HCT116 (cell line): Measurements from ENCODE around the gene MSI2.

ENCODE experiments used
- JUND ChIP-seq: IDR thresholded peaks from 2 replicates; pipeline ENCODE4 v1.6.1; 2012
- POLR2A ChIP-seq: IDR thresholded peaks from 2 replicates; pipeline ENCODE4 v1.7.0; 2011; ENCODE audit warnings: borderline replicate concordance; ENCODE audit not compliant: insufficient read depth, insufficient read length; ENCODE audit errors: extremely low read depth
- POLR2AphosphoS5 ChIP-seq: IDR thresholded peaks from 2 replicates; pipeline ENCODE4 v1.6.1; 2011; ENCODE audit warnings: mild to moderate bottlenecking, low read depth, low read length, moderate library complexity
- RAD21 ChIP-seq: IDR thresholded peaks from 2 replicates; pipeline ENCODE4 v1.6.1; 2012; ENCODE audit warnings: low read depth, mild to moderate bottlenecking
- YY1 ChIP-seq: IDR thresholded peaks from 2 replicates; pipeline ENCODE4 v1.6.1; 2011; ENCODE audit warnings: low read length, low read depth, moderate library complexity, mild to moderate bottlenecking; ENCODE audit not compliant: insufficient replicate concordance; ENCODE audit errors: extremely low read depth
- TF ChIP-seq, protein P1 (sequence below): IDR thresholded peaks from 2 replicates; pipeline ENCODE4 v1.6.1; 2012; ENCODE audit warnings: low read depth
- TF ChIP-seq, protein P2 (sequence below): IDR thresholded peaks from 2 replicates; pipeline ENCODE4 v1.6.1; 2012
- TF ChIP-seq, protein P3 (sequence below), 3 experiments: fragments of 200-600 bp in 1 of 3; sonication (generic) in 1 of 3; IDR thresholded peaks in 2 of 3; conservative IDR thresholded peaks in 1 of 3; 2 replicates each; pipeline ENCODE4 v1.5.1; 2012 to 2017; ENCODE audit warnings: low read depth in 2 of 3, low read length in 2 of 3, antibody characterized with exemption in 1 of 3, borderline replicate concordance in 1 of 3, control low read depth in 1 of 3, mild to moderate bottlenecking in 1 of 3, mixed read lengths in 1 of 3, mixed run types in 1 of 3, moderate library complexity in 1 of 3; ENCODE audit not compliant: insufficient read depth in 1 of 3

DNA sequence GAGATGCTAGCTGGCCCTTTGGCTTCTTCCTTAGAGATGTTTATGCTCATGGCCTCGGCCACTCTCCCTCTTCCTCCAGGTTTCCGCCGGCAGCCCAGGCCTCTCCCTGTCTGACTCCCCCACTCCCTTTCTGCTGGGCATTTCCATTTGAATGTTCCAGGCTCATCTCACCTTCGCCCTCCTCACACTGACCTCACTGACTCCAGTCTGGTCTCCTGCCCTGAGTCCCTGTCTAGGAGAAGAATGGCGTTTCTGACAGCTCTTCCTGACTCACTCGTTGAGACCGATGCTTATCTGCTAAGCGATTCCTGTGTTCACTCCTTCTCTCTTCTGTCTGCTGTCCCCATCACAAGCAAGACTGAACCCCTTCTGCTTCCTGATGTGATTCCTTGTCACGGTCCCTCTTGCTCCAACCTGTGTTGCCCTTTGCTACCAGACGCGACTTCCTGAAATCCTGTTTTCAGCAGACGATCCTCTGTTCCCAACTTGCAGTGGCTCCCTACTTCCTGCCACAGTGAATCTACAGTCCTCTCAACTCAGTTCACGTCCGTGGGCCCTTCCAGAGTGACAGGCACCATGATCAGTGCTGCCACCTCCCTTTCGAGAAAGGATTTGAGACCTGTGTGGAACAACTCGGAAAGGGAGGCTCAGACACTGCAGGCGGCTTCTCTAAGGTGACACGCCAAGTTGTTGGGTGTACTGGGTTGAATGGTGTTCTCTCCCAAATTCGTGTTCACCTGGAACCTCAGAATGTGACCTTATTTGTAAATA lies 176.4 kb downstream of the MSI2 start:
- TF ChIP-seq POLR2A, result no peak
- no peak for TF ChIP-seq YY1
- TF ChIP-seq, protein P1, sequence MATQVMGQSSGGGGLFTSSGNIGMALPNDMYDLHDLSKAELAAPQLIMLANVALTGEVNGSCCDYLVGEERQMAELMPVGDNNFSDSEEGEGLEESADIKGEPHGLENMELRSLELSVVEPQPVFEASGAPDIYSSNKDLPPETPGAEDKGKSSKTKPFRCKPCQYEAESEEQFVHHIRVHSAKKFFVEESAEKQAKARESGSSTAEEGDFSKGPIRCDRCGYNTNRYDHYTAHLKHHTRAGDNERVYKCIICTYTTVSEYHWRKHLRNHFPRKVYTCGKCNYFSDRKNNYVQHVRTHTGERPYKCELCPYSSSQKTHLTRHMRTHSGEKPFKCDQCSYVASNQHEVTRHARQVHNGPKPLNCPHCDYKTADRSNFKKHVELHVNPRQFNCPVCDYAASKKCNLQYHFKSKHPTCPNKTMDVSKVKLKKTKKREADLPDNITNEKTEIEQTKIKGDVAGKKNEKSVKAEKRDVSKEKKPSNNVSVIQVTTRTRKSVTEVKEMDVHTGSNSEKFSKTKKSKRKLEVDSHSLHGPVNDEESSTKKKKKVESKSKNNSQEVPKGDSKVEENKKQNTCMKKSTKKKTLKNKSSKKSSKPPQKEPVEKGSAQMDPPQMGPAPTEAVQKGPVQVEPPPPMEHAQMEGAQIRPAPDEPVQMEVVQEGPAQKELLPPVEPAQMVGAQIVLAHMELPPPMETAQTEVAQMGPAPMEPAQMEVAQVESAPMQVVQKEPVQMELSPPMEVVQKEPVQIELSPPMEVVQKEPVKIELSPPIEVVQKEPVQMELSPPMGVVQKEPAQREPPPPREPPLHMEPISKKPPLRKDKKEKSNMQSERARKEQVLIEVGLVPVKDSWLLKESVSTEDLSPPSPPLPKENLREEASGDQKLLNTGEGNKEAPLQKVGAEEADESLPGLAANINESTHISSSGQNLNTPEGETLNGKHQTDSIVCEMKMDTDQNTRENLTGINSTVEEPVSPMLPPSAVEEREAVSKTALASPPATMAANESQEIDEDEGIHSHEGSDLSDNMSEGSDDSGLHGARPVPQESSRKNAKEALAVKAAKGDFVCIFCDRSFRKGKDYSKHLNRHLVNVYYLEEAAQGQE, result no peak
- peak; percentile 32 for TF ChIP-seq RAD21
- TF ChIP-seq, protein P2, sequence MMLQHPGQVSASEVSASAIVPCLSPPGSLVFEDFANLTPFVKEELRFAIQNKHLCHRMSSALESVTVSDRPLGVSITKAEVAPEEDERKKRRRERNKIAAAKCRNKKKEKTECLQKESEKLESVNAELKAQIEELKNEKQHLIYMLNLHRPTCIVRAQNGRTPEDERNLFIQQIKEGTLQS, result no peak
- TF ChIP-seq, protein P3, sequence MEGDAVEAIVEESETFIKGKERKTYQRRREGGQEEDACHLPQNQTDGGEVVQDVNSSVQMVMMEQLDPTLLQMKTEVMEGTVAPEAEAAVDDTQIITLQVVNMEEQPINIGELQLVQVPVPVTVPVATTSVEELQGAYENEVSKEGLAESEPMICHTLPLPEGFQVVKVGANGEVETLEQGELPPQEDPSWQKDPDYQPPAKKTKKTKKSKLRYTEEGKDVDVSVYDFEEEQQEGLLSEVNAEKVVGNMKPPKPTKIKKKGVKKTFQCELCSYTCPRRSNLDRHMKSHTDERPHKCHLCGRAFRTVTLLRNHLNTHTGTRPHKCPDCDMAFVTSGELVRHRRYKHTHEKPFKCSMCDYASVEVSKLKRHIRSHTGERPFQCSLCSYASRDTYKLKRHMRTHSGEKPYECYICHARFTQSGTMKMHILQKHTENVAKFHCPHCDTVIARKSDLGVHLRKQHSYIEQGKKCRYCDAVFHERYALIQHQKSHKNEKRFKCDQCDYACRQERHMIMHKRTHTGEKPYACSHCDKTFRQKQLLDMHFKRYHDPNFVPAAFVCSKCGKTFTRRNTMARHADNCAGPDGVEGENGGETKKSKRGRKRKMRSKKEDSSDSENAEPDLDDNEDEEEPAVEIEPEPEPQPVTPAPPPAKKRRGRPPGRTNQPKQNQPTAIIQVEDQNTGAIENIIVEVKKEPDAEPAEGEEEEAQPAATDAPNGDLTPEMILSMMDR (IDR thresholded peaks at IDR 0.05 in 2 of 3, conservative IDR thresholded peaks at IDR 0.05 in 1 of 3; ENCODE audit: borderline replicate concordance in 1 of 3, insufficient read depth in 1 of 3, low read depth in 2 of 3, low read length in 2 of 3), result 0 out of 6 replicates have a peak, but pooled peaks of 1 of the 3 experiments have one; percentile 20
- no peak for TF ChIP-seq POLR2AphosphoS5
- no peak for TF ChIP-seq JUND
